Right lobe of liver (tissue), 6 donors: ENCODE measurements around the gene BTBD2. TPM values are rescaled to one million over a fixed set of nuclear protein-coding genes. Genes with fewer than 3 reads are reported as not detected.
A peak's percentile ranks its signal among the peaks of the same experiment; 100 is the strongest.

Experiments
- ATAC-seq, 4 donors: fragments of 200-7000 bp; cut with Tn5 transposase; one replicate each; pipeline ENCODE4 v1.9.1; 2020; ENCODE audit warnings: mild to moderate bottlenecking in 4 of 4, moderate library complexity in 4 of 4
- DNase-seq, 3 donors: peaks; one replicate each; pipeline ENCODE4 v3.0.0-alpha.2; 2020
- H3K27ac ChIP-seq, 3 donors: fragments of 200-600 bp; one replicate each; pipeline ENCODE4 v1.8.0; 2022
- H3K27me3 ChIP-seq, 2 donors: fragments of 200-600 bp; one replicate each; pipeline ENCODE4 v1.8.0; 2022
- H3K36me3 ChIP-seq, 4 donors: fragments of 200-600 bp; sonication (generic) in 1 of 4; one replicate each; pipeline versions ENCODE4 v1.5.1 to v1.8.0; 2017 to 2022; ENCODE audit warnings: control low read depth in 1 of 4
- H3K4me1 ChIP-seq, 4 donors: fragments of 200-600 bp; sonication (generic) in 1 of 4; one replicate each; pipeline versions ENCODE4 v1.5.1 to v1.8.0; 2017 to 2022; ENCODE audit warnings: control low read depth in 1 of 4
- H3K4me3 ChIP-seq, 3 donors: fragments of 200-600 bp; one replicate each; pipeline ENCODE4 v1.8.0; 2022
- H3K9me3 ChIP-seq, 4 donors: fragments of 200-600 bp; sonication (generic) in 1 of 4; one replicate each; pipeline versions ENCODE4 v1.5.1 to v1.8.0; 2017 to 2022; ENCODE audit warnings: control low read depth in 1 of 4
- POLR2A ChIP-seq: fragments of 450-650 bp; IDR thresholded peaks from one replicate; pipeline ENCODE4 v1.6.1; 2017; ENCODE audit warnings: antibody characterized with exemption, mild to moderate bottlenecking
- WGBS: methylation state at CpG from one replicate; pipeline ENCODE4 v1.1.6; 2018; ENCODE audit warnings: low coverage, low lambda C conversion rate; ENCODE audit not compliant: insufficient coverage; ENCODE audit errors: missing lambda C conversion rate; 5-methylcytosine and 5-hydroxymethylcytosine counted together
- intact Hi-C, 2 donors: fragments of 100-400 bp; cut with DNase I; formaldehyde crosslinking; loops; one replicate each; pipeline versions ENCODE4 v1.11.2 to v1.14.1; 2022
- total RNA-seq, 6 experiments: library from RNA; depleted of rRNA in 2 of 6; stranded (reverse); fragments of >200 nt in 2 of 6; fragmentation: NEBNext Ultra II Directional in 3 of 6; extraction: Animal tissue kit (Norgen Biotek cat#: 25700) in 3 of 6; gene quantifications; one replicate each; pipeline versions ENCODE4 v1.1.0 to v1.2.4, GENCODE V29; 2016 to 2023
- TF ChIP-seq, protein P1 (sequence below), 4 donors: fragments of 200-600 bp in 3 of 4; fragments of 450-650 bp in 1 of 4; IDR thresholded peaks; one replicate each; pipeline versions ENCODE4 v1.5.1 to v1.8.0; 2016 to 2022; ENCODE audit warnings: antibody characterized with exemption in 4 of 4, mild to moderate bottlenecking in 2 of 4
- donor health status: DM: no; HTN: yes; CAD: no.
- donor health status: DM: no; HTN: no; CAD: no.
- donor health status: DM: no; HTN: no; CAD: no.
- donor health status: DM: no; HTN: yes; CAD: no.
- donor health status: DM: no; HTN: yes; CAD: no.

Gene BTBD2
- total RNA-seq, 6 experiments from 2014 or later = 22.2 to 42.6 (median 29.2) TPM

DNA sequence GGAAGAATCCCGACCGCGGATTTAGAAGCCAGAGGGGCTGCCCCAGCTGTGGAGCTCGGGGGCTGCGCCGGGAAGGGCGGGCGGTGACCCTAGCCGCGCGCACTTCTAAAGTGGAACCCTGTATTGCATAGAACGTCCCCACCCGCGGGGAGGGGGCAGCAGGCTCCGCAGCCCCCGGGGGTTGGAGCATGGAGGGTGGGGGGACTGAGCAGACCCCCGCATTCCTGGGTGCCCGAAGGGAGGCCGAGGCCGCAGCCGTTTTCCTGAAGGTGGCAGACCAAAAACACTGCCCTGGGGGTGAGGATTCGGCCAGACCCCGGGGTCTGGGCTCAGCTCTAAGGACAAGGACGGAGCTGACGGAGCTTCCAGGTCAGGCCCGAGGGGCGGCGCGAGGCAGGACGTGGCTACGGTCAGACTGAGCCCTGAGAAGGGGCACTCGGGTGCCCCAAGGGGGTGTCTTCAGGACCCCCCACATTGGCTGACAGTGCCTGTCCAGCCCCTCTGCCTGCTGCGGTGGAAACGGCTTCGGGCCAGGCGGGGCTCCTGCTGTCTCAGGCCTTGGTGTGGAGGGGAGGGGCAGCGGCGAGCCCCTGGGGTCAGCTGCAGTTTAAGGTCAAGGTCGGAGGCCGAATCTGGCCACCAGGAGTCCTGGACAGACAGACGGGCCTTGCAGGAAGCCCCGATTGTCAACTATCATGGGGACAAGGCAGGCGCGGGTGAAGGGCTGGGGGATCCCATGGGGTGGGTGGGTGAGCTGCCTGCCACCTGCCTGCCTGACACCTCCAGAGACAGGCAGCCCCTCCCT lies 23.0 kb upstream of the BTBD2 start:
- Histone ChIP-seq H3K4me1 (peaks cover 0 to 38% (median 15%) of the 10 kb centered on the region in 4 donors), H3K9me3 (peaks cover 0 to 6% (median 0%) of the 10 kb centered on the region in 4 donors), H3K4me3 (no peak overlapping the region), H3K27me3 (no peaks in the 10 kb centered on the region), H3K27ac (peak overlapping the region in 1 of 3 donors; percentile 18), H3K36me3 (peaks cover 0 to 56% (median 21%) of the 10 kb centered on the region in 4 donors)
- DNase-seq (peak in 1 of 3 donors; percentile 51), ATAC-seq (no peak)
- TF ChIP-seq, protein P1, sequence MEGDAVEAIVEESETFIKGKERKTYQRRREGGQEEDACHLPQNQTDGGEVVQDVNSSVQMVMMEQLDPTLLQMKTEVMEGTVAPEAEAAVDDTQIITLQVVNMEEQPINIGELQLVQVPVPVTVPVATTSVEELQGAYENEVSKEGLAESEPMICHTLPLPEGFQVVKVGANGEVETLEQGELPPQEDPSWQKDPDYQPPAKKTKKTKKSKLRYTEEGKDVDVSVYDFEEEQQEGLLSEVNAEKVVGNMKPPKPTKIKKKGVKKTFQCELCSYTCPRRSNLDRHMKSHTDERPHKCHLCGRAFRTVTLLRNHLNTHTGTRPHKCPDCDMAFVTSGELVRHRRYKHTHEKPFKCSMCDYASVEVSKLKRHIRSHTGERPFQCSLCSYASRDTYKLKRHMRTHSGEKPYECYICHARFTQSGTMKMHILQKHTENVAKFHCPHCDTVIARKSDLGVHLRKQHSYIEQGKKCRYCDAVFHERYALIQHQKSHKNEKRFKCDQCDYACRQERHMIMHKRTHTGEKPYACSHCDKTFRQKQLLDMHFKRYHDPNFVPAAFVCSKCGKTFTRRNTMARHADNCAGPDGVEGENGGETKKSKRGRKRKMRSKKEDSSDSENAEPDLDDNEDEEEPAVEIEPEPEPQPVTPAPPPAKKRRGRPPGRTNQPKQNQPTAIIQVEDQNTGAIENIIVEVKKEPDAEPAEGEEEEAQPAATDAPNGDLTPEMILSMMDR (IDR thresholded peaks at IDR 0.05) = no peak
- no peak for TF ChIP-seq POLR2A
- intact Hi-C loops = no loop called here
- 87% methylated on average over 16 of the region's 44 CpGs for WGBS

DNA sequence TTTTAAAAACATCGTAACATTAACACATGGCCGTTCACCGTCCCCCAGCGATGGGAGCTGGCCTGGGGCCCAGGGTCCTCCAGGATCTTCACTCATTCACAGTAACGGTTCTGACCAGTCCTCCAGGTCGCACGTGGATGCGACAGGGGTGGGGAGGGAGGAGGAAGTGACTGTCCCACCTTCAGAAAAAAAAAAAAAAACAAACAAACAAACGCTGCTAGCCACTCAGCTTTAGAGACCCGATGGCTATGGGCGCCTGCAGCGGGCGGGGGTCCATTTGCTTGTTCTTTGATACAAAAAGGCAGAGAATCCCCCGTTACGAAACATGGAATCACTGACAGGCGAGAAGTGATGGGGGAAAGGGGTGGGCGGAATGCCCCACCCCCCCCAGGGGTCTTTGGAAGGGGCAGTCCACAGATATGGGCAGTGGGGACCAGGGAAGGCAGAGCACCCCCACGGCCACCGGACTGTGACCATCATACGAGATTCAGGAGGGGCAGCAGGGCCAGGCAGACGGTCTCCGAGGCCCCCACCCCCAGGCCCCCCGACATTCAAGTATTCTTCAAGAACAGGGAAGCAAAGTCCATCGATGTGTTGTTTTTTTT lies 22.2 kb upstream of the BTBD2 start:
- no peak overlapping the region for H3K4me3 ChIP-seq
- peaks cover under 1 to 32% (median 11%) of the 10 kb centered on the region in 4 donors for H3K4me1 ChIP-seq
- WGBS = 75% methylated on average over 13 of the region's 24 CpGs
- TF ChIP-seq, protein P1 (IDR thresholded peaks at IDR 0.05) = no peak
- no peak for TF ChIP-seq POLR2A
- intact Hi-C loops = no loop called here
- no peak overlapping the region for H3K27ac ChIP-seq
- H3K36me3 ChIP-seq = peaks cover 0 to 49% (median 21%) of the 10 kb centered on the region in 4 donors
- DNase-seq (no peak), ATAC-seq (no peak)
- H3K27me3 ChIP-seq = no peaks in the 10 kb centered on the region
- peaks cover 0 to 6% (median 0%) of the 10 kb centered on the region in 4 donors for H3K9me3 ChIP-seq

DNA sequence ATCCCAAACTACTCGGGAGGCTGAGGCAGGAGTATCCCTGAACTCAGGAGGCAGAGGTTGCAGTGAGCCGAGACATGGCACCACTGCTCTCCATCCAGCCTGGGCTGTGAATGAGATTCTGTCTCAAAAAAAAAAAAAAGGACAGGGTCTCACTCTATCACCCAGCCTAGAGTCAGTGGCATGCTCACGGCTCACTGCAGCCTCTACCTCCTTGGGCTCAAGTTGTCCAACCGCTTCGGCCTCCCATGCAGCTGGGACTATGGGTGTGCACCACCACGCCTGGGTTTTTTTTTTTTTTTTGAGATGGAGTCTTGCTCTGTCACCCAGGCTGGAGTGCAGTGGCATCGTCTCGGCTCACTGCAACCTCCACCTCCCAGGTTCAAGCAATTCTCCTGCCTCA lies 20.9 kb upstream of the BTBD2 start:
- Histone ChIP-seq H3K4me3 (no peak overlapping the region), H3K4me1 (peaks cover 5 to 33% (median 14%) of the 10 kb centered on the region in 4 donors), H3K9me3 (peaks cover 0 to 6% (median 0%) of the 10 kb centered on the region in 4 donors), H3K36me3 (peaks cover 0 to 41% (median 21%) of the 10 kb centered on the region in 4 donors), H3K27me3 (no peaks in the 10 kb centered on the region), H3K27ac (no peak overlapping the region)
- 100% methylated on average over 3 of the region's 8 CpGs for WGBS
- no peak for ATAC-seq
- TF ChIP-seq, protein P1 (IDR thresholded peaks at IDR 0.05) = no peak
- TF ChIP-seq POLR2A = no peak
- intact Hi-C loops = no loop called here
- no peak for DNase-seq

DNA sequence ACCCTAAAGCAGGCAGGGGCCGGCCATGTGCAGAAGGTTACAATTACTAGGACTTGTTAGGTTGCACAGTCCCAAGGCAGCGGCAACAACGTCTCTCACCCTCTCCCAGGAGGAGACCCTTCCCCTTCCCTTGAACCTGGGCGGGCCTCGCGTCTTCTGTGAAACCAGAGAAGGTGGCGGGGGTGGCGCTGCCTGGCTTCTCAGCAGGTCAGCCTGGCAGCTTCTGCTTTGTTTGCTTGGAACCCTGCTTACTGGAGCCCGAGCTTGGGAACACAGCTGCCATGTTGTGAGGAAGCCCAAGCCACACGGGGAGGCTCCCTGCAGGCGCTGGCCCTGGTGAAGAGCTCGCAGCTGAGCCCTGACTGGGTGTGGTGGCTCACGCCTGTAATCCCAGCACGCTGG lies 20.1 kb upstream of the BTBD2 start:
- ATAC-seq = no peak
- H3K27me3 ChIP-seq = no peaks in the 10 kb centered on the region
- H3K9me3 ChIP-seq = peaks cover 0 to 6% (median 0%) of the 10 kb centered on the region in 4 donors
- TF ChIP-seq POLR2A = no peak
- TF ChIP-seq, protein P1 (IDR thresholded peaks at IDR 0.05) = no peak
- no peak overlapping the region for H3K4me3 ChIP-seq
- H3K4me1 ChIP-seq = peaks cover 4 to 25% (median 9%) of the 10 kb centered on the region in 4 donors
- intact Hi-C loops = no loop called here
- H3K27ac ChIP-seq = no peak overlapping the region
- 71% methylated on average over 6 of the region's 14 CpGs for WGBS
- DNase-seq = no peak
- peaks cover 0 to 32% (median 15%) of the 10 kb centered on the region in 4 donors for H3K36me3 ChIP-seq
